CD4-positive, CD25-positive, alpha-beta regulatory T cell (primary cell): ENCODE data around the gene C5AR2. TPM values are rescaled to one million over a fixed set of nuclear protein-coding genes. Genes with fewer than 3 reads are reported as not detected.
"Not testable (repeated sequence)": the region's sequence is repeated elsewhere in the genome, so short reads cannot be mapped to it uniquely, and the experiment has no call there.

Source experiments
- ATAC-seq, 2 donors: fragments of 150-1000 bp; cut with Tn5 transposase; one replicate each; pipeline ENCODE4 v1.10.0; 2021; ENCODE audit warnings: low read depth in 2 of 2, moderate number of reproducible peaks in 2 of 2, moderate library complexity in 1 of 2
- DNase-seq, 3 donors: peaks; one replicate each; pipeline versions ENCODE4 v3.0.0 to v3.0.0-alpha.2; 2012 to 2022; ENCODE audit warnings: mixed read lengths in 1 of 3
- H3K27ac ChIP-seq: one replicate; pipeline ENCODE4 v1.7.0; 2013; ENCODE audit warnings: mild to moderate bottlenecking, low read length; ENCODE audit not compliant: insufficient read depth, poor library complexity, severe bottlenecking
- H3K27me3 ChIP-seq: one replicate; pipeline ENCODE4 v1.7.0; 2013; ENCODE audit warnings: low read length; ENCODE audit not compliant: control insufficient read depth, insufficient read depth
- H3K36me3 ChIP-seq: one replicate; pipeline ENCODE4 v1.7.0; 2013; ENCODE audit warnings: mild to moderate bottlenecking, low read length, moderate library complexity; ENCODE audit not compliant: control insufficient read depth, insufficient read depth
- H3K4me1 ChIP-seq: 2 replicates; pipeline ENCODE4 v1.7.0; 2013; ENCODE audit warnings: mild to moderate bottlenecking, low read length; ENCODE audit not compliant: insufficient read depth, control insufficient read depth, poor library complexity, severe bottlenecking
- H3K4me3 ChIP-seq: one replicate; pipeline ENCODE4 v1.7.0; 2013; ENCODE audit warnings: low read depth, mild to moderate bottlenecking, low read length, moderate library complexity
- H3K9me3 ChIP-seq, 2 experiments: 1 replicate in 1 of 2; 2 replicates in 1 of 2; pipeline ENCODE4 v1.7.0; 2013; ENCODE audit warnings: low read length in 2 of 2, mild to moderate bottlenecking in 1 of 2, moderate library complexity in 1 of 2; ENCODE audit not compliant: control insufficient read depth in 2 of 2
- H3K27ac Mint-ChIP-seq, 3 donors: one replicate each; pipeline ENCODE4 v1.8.0; 2020 to 2022; ENCODE audit warnings: mild to moderate bottlenecking in 3 of 3, mixed read lengths in 3 of 3, moderate library complexity in 2 of 3
- H3K27me3 Mint-ChIP-seq: one replicate; pipeline ENCODE4 v1.8.0; 2022; ENCODE audit warnings: mild to moderate bottlenecking, mixed read lengths
- H3K36me3 Mint-ChIP-seq: one replicate; pipeline ENCODE4 v1.8.0; 2020; ENCODE audit warnings: mixed read lengths
- H3K4me1 Mint-ChIP-seq, 4 donors: one replicate each; pipeline ENCODE4 v1.8.0; 2020 to 2022; ENCODE audit warnings: mixed read lengths in 4 of 4, mild to moderate bottlenecking in 1 of 4
- H3K4me3 Mint-ChIP-seq, 4 donors: one replicate each; pipeline ENCODE4 v1.8.0; 2020 to 2022; ENCODE audit warnings: mild to moderate bottlenecking in 4 of 4, mixed read lengths in 4 of 4, moderate library complexity in 3 of 4
- H3K9me3 Mint-ChIP-seq, 7 donors: one replicate each; pipeline ENCODE4 v1.8.0; 2020 to 2022; ENCODE audit warnings: mixed read lengths in 7 of 7, mild to moderate bottlenecking in 3 of 7, moderate library complexity in 2 of 7
- polyA plus RNA-seq, 4 donors: library from polyadenylated mRNA; unstranded; fragments of 300-500 nt; fragmentation: Illumina TruSeq; gene quantifications; one replicate each; pipeline ENCODE4 v1.2.3, GENCODE V29; 2021
- total RNA-seq: library from RNA; stranded (reverse); gene quantifications from one replicate; pipeline ENCODE4 v1.2.3, GENCODE V29; 2022

The C5AR2 gene
- total RNA-seq = 1.9 TPM
- under 1 TPM; 0.09 to 0.33 (median 0.21) TPM for polyA plus RNA-seq

DNA sequence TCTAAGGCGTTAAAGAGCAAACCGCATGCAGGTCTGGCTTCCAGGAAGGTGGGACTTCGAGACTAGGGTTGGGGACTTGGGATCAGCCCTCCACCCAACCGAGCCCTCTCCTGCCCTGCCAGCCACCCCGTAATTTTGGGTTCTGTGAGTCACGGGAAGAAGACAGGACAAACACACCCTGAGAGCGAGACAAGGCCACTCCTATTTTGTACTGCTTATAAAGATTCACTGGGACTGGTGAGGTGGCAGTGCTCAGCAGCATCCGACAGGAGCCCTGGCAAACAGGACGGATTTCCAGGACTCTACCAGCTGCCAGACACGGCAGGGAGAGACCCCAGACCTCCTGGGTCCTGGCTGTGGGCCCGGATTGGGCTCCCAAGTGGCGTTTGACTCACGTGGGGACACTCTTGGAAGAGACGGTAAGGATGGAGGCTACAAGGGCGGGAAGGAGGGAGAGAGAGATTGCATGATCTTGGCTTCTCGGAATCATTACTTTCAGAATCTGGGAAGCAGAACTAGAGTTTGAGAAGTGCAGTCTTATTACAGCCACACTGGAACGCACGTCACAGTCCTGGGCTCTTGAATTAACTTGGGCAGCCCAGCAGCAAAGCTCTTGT lies at the start of gene C5AR2:
Gene C5AR2, plus strand, starts transcription at position 245 of the 617 bp plus-strand sequence. CDS start 8,625 bp downstream, outside the sequence.
- Histone ChIP-seq H3K27me3 (no peaks in the 10 kb centered on the region), H3K9me3 (no peaks in the 10 kb centered on the region), H3K4me3 (no peak within 1 kb of the TSS), H3K27ac (no peak within 1 kb of the TSS), H3K36me3 (no peaks in the 10 kb centered on the region), H3K4me1 (peaks cover 17% of the 10 kb centered on the region)
- DNase-seq (no peak), ATAC-seq (no peak)
- Mint-ChIP-seq H3K4me1 (peaks cover 0 to 19% (median 12%) of the 10 kb centered on the region in 4 donors), H3K27me3 (peaks cover 13% of the 10 kb centered on the region), H3K36me3 (no peaks in the 10 kb centered on the region), H3K9me3 (peaks cover 0 to 3% (median 0%) of the 10 kb centered on the region in 7 donors), H3K4me3 (peak within 1 kb of the TSS in 1 of 4 donors; percentile 53), H3K27ac (peak within 1 kb of the TSS in 1 of 3 donors; percentile 20)

DNA sequence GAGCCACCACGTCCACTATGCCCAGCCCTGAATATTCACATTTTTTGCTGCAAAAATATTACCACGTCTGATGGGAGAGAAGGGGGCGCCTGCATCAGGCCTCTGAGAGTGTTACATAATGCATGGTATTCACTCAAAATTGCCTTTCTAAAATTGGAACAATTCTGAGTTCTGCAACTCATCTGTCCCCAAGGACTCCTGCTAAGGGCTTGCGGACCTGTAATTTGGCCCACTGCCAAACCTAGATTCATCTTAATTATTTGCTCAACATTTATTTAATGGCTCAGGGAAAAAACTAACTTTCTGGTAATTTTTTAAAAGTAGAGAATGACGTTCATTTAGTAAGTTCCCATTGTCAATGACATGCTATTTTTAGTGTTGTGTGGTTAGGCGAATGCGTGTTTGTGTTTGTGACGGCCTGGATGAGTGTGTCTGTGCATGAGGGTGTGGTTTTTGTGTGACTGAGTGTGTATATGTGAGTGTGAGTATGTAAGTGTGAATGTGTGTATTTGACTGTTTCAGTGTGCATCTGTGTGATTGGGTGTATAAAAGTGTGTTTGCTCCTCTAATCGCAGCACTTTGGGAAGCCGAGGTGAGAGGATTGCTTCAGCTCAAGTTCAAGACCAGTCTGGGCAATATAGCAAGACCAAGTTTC lies 48.4 kb upstream of the C5AR2 start:
- no peaks in the 10 kb centered on the region for H3K9me3 ChIP-seq
- Mint-ChIP-seq H3K4me1 (peaks cover 10 to 14% (median 13%) of the 10 kb centered on the region in 4 donors), H3K27me3 (no peaks in the 10 kb centered on the region), H3K9me3 (peaks cover 0 to 3% (median 0%) of the 10 kb centered on the region in 7 donors), H3K4me3 (peak overlapping the region in 1 of 4 donors; percentile 7), H3K27ac (no peak overlapping the region), H3K36me3 (no peaks in the 10 kb centered on the region)
- no peaks in the 10 kb centered on the region for H3K27me3 ChIP-seq
- H3K27ac ChIP-seq = no peak overlapping the region
- DNase-seq = no peak
- no peak overlapping the region for H3K4me3 ChIP-seq
- no peak for ATAC-seq
- no peaks in the 10 kb centered on the region for H3K36me3 ChIP-seq
- H3K4me1 ChIP-seq = peaks cover 5% of the 10 kb centered on the region

DNA sequence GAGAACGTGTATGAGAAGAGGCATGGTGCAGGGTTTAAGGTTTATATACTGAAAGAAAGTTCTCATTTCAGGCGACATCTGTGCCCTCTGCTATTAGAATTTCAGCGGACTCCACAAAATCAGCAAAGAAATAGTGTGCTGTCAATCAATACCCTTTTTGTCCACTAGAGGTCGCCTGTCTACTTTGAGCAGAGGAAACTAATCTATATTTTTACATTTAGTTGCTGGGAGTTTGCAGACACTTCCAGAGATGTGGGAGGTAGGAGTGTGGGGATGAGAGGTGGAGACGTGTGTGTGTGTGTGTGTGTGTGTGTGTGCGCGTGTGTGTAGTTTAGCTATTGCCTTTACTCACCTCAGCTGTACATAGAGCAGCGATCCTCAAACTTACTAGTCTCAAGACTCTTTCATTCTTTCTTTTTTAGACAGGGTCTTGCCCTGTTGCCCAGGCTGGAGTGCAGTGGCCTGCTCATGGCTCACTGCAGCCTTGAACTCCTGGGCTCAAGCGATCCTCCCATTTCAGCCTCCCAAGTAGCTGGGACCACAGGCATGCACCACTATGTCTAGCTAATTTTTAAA lies 47.6 kb upstream of the C5AR2 start:
- peaks cover 10 to 19% (median 16%) of the 10 kb centered on the region in 4 donors for H3K4me1 Mint-ChIP-seq
- H3K36me3 Mint-ChIP-seq = no peaks in the 10 kb centered on the region
- no peaks in the 10 kb centered on the region for H3K27me3 Mint-ChIP-seq
- Histone ChIP-seq H3K27me3 (no peaks in the 10 kb centered on the region), H3K4me3 (no peak overlapping the region), H3K9me3 (no peaks in the 10 kb centered on the region), H3K36me3 (no peaks in the 10 kb centered on the region), H3K27ac (no peak overlapping the region), H3K4me1 (peaks cover 6% of the 10 kb centered on the region)
- no peak overlapping the region for H3K27ac Mint-ChIP-seq
- peaks cover 0 to 3% (median 0%) of the 10 kb centered on the region in 7 donors for H3K9me3 Mint-ChIP-seq
- peak; percentile 40 to 77 (median 68) for DNase-seq
- peak overlapping the region in 1 of 4 donors; percentile 5 for H3K4me3 Mint-ChIP-seq
- ATAC-seq = peak; percentile 23 to 38

DNA sequence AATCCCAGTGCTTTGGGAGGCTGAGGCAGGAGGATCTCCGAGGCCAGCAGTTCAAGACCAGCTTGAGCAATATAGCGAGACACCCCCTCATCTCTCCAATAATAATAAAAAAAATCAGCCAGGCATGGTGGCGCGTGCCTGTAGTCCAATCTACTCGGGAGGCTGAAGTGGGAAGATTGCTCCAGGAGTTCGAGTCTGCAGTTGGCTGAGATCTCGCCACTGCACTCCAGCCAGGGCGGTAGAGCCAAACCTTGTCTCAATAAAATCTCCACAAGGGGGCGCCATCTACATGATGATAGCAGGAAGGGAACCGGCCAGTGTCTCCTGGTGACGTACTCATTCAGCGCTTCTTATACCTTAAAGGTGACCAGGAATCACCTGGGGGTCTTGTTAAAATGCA lies 35.9 kb upstream of the C5AR2 start:
- Histone ChIP-seq H3K4me3 (no peak overlapping the region), H3K36me3 (no peaks in the 10 kb centered on the region), H3K27me3 (no peaks in the 10 kb centered on the region), H3K27ac (no peak overlapping the region), H3K4me1 (peaks cover 4% of the 10 kb centered on the region), H3K9me3 (no peaks in the 10 kb centered on the region)
- Mint-ChIP-seq H3K27me3 (no peaks in the 10 kb centered on the region), H3K4me3 (no peak overlapping the region), H3K4me1 (peaks cover 0 to 13% (median 3%) of the 10 kb centered on the region in 4 donors), H3K9me3 (no peaks in the 10 kb centered on the region), H3K27ac (no peak overlapping the region), H3K36me3 (peaks cover 5% of the 10 kb centered on the region)
- ATAC-seq (peak; percentile 77 to 88), DNase-seq (peak; percentile 71 to 85 (median 80))

DNA sequence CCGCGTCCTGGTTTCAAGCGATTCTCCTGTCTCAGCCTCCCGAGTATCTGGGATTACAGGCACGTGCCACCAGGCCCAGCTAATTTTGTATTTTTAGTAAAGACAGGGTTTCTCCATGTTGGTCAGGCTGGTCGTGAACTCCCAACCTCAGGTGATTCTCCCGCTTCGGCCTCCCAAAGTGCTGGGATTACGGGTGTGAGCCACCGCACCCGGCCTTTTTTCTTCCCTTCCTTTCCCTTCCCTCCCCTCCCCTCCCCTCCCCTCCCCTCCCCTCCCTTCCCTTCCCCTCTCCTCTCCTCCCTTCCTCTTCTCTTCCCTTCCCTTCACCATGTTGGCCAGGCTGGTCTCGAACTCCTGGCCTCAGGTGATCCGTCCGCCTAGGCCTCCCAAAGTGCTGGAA lies 31.1 kb upstream of the C5AR2 start:
- not testable (repeated sequence) for DNase-seq

DNA sequence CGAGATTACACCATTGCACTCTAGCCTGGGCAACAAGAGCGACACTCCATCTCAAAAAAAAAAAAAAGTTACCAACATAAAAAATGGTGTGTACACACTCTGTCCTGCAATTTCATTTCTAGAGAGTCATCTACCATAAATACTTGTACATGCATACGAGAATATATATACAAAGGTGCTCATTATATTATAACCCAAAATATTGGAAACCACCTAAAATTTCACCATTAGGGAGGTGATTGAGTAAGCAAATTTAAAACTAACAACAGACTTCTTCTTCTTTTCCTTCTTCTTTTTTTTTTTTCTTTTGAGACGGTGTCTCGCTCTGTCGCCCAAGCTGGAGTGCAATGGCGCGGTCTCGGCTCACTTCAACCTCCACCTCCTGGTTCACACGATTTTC lies 29.7 kb upstream of the C5AR2 start:
- Mint-ChIP-seq H3K4me3 (no peak overlapping the region), H3K27me3 (peaks cover 6% of the 10 kb centered on the region), H3K27ac (no peak overlapping the region), H3K4me1 (peaks cover 4 to 9% (median 4%) of the 10 kb centered on the region in 4 donors), H3K36me3 (no peaks in the 10 kb centered on the region), H3K9me3 (no peaks in the 10 kb centered on the region)
- Histone ChIP-seq H3K9me3 (no peaks in the 10 kb centered on the region), H3K36me3 (no peaks in the 10 kb centered on the region), H3K4me3 (no peak overlapping the region), H3K27ac (no peak overlapping the region), H3K4me1 (peaks cover 8% of the 10 kb centered on the region), H3K27me3 (no peaks in the 10 kb centered on the region)
- DNase-seq (no peak), ATAC-seq (no peak)

More for the DNA sequence above, 31.1 kb upstream of the C5AR2 start:
- H3K9me3 Mint-ChIP-seq, H3K27me3 ChIP-seq, H3K9me3 ChIP-seq, H3K4me3 Mint-ChIP-seq, ATAC-seq, H3K4me3 ChIP-seq, H3K27ac Mint-ChIP-seq, H3K27me3 Mint-ChIP-seq, H3K36me3 ChIP-seq, H3K27ac ChIP-seq, H3K36me3 Mint-ChIP-seq: not testable (repeated sequence)
- peaks cover 10% of the 10 kb centered on the region for H3K4me1 ChIP-seq
- H3K4me1 Mint-ChIP-seq = peaks cover 4 to 16% (median 10%) of the 10 kb centered on the region in 4 donors

DNA sequence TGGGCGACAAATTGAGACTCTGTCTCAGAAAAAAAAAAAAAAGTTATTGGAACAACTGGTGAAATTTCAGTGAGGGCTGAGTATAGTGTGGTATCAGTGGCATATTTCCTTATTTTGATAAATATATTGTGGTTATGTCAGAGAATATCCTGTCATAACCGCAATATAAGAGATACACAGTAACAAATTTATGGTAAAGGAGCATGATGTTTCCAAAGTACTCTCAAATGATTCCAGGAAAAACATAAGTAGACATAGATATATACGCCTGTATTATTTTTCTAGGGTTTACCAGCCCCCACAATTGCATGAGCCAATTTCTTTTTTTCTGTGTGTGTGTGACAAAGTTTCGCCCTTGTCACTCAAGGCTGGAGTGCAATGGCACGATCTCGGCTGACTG lies 28.0 kb upstream of the C5AR2 start:
- Histone ChIP-seq H3K27me3 (no peaks in the 10 kb centered on the region), H3K27ac (no peak overlapping the region), H3K4me3 (no peak overlapping the region), H3K4me1 (peaks cover 8% of the 10 kb centered on the region), H3K36me3 (no peaks in the 10 kb centered on the region), H3K9me3 (no peaks in the 10 kb centered on the region)
- Mint-ChIP-seq H3K36me3 (no peaks in the 10 kb centered on the region), H3K4me1 (peaks cover 4 to 9% (median 4%) of the 10 kb centered on the region in 4 donors), H3K27ac (no peak overlapping the region), H3K27me3 (peaks cover 6% of the 10 kb centered on the region), H3K9me3 (no peaks in the 10 kb centered on the region), H3K4me3 (no peak overlapping the region)
- DNase-seq (no peak), ATAC-seq (no peak)
